ENCODE data around the gene FGF6.

The FGF6 gene

DNA sequence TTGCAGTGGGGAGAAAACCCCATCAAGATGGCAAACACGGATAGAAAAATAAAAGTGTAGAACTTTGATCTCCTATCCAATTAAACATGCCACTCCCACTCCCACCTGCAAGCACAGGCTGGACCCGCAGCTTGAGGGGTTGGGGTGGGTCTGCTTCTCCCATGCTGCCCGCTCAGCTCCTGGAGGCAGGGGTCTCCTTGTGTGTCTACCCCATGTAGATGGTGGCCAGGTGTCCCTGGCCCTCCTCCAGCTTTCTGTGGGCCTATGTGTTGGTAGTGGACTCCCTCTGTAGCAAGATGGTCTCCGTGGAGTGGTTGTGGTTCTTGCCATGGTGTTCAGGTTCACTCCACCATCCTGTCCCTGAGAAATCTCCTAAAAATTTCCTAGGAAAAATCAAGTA lies 42.6 kb downstream of the FGF6 start:
- no peaks in the 10 kb centered on the region for H3K9me3 ChIP-seq (ENCODE audit: insufficient read depth, low read length)
- H3K4me3 ChIP-seq (ENCODE audit: low read length) = no peak overlapping the region
- H3K27me3 ChIP-seq (ENCODE audit: low read depth, low read length) = peaks cover 25% of the 10 kb centered on the region
- no peak overlapping the region for H3K9ac ChIP-seq (ENCODE audit: low read length)
- no peaks in the 10 kb centered on the region for H3K79me2 ChIP-seq (ENCODE audit: low read length)
- H2AFZ ChIP-seq (ENCODE audit: low read depth, low read length) = no peak overlapping the region
- H3K4me2 ChIP-seq (ENCODE audit: low read length) = no peak overlapping the region
- no peaks in the 10 kb centered on the region for H4K20me1 ChIP-seq (ENCODE audit: insufficient read depth, low read length)
- no peak overlapping the region for H3K27ac ChIP-seq (ENCODE audit: low read length)
- peaks cover 9% of the 10 kb centered on the region for H3K4me1 ChIP-seq (ENCODE audit: low read length)
- no peak for TF ChIP-seq EZH2phosphoT487 (IDR thresholded peaks at IDR 0.05; ENCODE audit: low read depth)
- TF ChIP-seq, protein P1, sequence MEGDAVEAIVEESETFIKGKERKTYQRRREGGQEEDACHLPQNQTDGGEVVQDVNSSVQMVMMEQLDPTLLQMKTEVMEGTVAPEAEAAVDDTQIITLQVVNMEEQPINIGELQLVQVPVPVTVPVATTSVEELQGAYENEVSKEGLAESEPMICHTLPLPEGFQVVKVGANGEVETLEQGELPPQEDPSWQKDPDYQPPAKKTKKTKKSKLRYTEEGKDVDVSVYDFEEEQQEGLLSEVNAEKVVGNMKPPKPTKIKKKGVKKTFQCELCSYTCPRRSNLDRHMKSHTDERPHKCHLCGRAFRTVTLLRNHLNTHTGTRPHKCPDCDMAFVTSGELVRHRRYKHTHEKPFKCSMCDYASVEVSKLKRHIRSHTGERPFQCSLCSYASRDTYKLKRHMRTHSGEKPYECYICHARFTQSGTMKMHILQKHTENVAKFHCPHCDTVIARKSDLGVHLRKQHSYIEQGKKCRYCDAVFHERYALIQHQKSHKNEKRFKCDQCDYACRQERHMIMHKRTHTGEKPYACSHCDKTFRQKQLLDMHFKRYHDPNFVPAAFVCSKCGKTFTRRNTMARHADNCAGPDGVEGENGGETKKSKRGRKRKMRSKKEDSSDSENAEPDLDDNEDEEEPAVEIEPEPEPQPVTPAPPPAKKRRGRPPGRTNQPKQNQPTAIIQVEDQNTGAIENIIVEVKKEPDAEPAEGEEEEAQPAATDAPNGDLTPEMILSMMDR (IDR thresholded peaks at IDR 0.05; ENCODE audit: low read depth, low read length) = no peak
- no peaks in the 10 kb centered on the region for H3K36me3 ChIP-seq (replicated peaks; ENCODE audit: low read depth, low read length)

DNA sequence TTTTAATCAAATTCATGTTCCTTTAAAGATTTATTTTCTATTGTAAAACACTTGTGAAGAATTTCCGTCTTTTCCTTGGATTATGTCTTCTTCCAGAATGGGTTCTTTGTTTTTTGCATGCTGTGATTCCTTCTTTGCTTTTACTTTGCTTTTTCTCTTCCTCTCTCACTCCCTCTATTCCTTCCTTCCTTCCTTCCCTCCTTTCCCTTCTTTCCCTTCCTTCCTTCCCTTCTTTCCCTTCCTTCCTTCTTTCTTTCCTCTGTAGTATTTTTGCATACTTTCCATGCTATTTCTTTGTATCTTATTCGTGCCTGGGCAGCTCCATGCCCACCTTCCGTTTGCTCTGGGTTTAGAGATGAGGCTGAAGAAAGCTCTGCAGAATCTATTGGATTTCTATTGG lies 44.5 kb downstream of the FGF6 start:
- no peaks in the 10 kb centered on the region for H3K79me2 ChIP-seq (ENCODE audit: low read length)
- peaks cover 32% of the 10 kb centered on the region for H3K27me3 ChIP-seq (ENCODE audit: low read depth, low read length)
- peaks cover 9% of the 10 kb centered on the region for H3K4me1 ChIP-seq (ENCODE audit: low read length)
- no peak overlapping the region for H3K4me3 ChIP-seq (ENCODE audit: low read length)
- no peak overlapping the region for H3K4me2 ChIP-seq (ENCODE audit: low read length)
- H3K36me3 ChIP-seq (replicated peaks; ENCODE audit: low read depth, low read length) = no peaks in the 10 kb centered on the region
- no peak overlapping the region for H3K27ac ChIP-seq (ENCODE audit: low read length)
- H3K9ac ChIP-seq (ENCODE audit: low read length) = no peak overlapping the region
- H4K20me1 ChIP-seq (ENCODE audit: insufficient read depth, low read length) = no peaks in the 10 kb centered on the region
- no peak overlapping the region for H2AFZ ChIP-seq (ENCODE audit: low read depth, low read length)
- TF ChIP-seq, protein P1 (IDR thresholded peaks at IDR 0.05; ENCODE audit: low read depth, low read length) = no peak
- no peak for TF ChIP-seq EZH2phosphoT487 (IDR thresholded peaks at IDR 0.05; ENCODE audit: low read depth)
- no peaks in the 10 kb centered on the region for H3K9me3 ChIP-seq (ENCODE audit: insufficient read depth, low read length)

DNA sequence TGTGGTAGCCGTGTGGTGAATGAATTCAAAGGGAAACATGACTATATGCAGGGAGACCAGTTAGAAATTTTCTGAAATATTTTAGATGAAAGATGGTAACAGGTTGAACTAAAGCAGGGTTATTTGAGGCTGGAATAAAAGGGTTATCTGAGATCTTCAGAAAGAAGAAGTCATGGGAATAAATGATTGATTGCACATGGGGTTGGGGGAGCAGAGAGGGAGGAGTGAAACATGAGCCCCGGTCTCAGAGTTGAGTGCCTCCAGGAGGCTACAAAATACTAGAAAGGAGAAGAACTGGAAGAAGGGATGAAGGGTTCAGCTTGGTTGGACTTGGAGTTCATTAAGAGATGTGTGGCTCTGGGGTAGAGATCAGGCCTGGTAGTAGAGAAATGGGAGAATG lies 49.8 kb downstream of the FGF6 start:
- Histone ChIP-seq H4K20me1 (ENCODE audit: insufficient read depth, low read length) (no peaks in the 10 kb centered on the region), H3K4me2 (ENCODE audit: low read length) (no peak overlapping the region), H3K9ac (ENCODE audit: low read length) (no peak overlapping the region), H3K27me3 (ENCODE audit: low read depth, low read length) (peaks cover 41% of the 10 kb centered on the region), H3K27ac (ENCODE audit: low read length) (no peak overlapping the region), H3K36me3 (replicated peaks; ENCODE audit: low read depth, low read length) (no peaks in the 10 kb centered on the region), H3K4me1 (ENCODE audit: low read length) (peaks cover 9% of the 10 kb centered on the region), H3K9me3 (ENCODE audit: insufficient read depth, low read length) (no peaks in the 10 kb centered on the region), H3K79me2 (ENCODE audit: low read length) (no peaks in the 10 kb centered on the region), H3K4me3 (ENCODE audit: low read length) (no peak overlapping the region), H2AFZ (ENCODE audit: low read depth, low read length) (no peak overlapping the region)
- TF ChIP-seq, protein P1 (IDR thresholded peaks at IDR 0.05; ENCODE audit: low read depth, low read length) = no peak
- no peak for TF ChIP-seq EZH2phosphoT487 (IDR thresholded peaks at IDR 0.05; ENCODE audit: low read depth)

DNA sequence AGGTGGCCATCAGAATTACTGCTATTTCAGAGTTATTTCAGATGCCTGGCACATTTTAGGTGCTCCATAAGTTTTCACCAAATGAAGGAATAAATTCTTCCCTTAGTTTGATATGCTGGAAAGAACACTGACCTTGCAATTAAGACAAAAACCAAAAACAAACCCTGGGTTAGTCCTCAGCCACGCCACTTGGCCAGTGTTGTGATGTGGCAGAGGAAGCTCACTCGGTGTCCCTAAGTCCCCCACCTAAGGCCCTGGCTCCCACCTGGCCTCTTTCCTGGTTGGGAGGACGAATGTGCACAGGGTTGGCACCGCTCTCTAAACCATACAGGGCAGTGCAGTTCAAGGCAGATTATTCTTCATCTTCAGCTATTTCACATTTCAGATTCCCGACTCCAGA lies 52.4 kb downstream of the FGF6 start:
- Histone ChIP-seq H3K79me2 (ENCODE audit: low read length) (no peaks in the 10 kb centered on the region), H3K27me3 (ENCODE audit: low read depth, low read length) (peaks cover 36% of the 10 kb centered on the region), H3K4me3 (ENCODE audit: low read length) (no peak overlapping the region), H2AFZ (ENCODE audit: low read depth, low read length) (no peak overlapping the region), H3K4me2 (ENCODE audit: low read length) (no peak overlapping the region), H3K36me3 (replicated peaks; ENCODE audit: low read depth, low read length) (no peaks in the 10 kb centered on the region), H4K20me1 (ENCODE audit: insufficient read depth, low read length) (no peaks in the 10 kb centered on the region), H3K27ac (ENCODE audit: low read length) (no peak overlapping the region), H3K9ac (ENCODE audit: low read length) (no peak overlapping the region), H3K9me3 (ENCODE audit: insufficient read depth, low read length) (no peaks in the 10 kb centered on the region), H3K4me1 (ENCODE audit: low read length) (peaks cover under 1% of the 10 kb centered on the region; the same call in 1 of the 2 replicates)
- no peak for TF ChIP-seq EZH2phosphoT487 (IDR thresholded peaks at IDR 0.05; ENCODE audit: low read depth)
- TF ChIP-seq, protein P1 (IDR thresholded peaks at IDR 0.05; ENCODE audit: low read depth, low read length) = no peak
